Measurements from ENCODE around the gene OSTN. TPM values are rescaled to one million over a fixed set of nuclear protein-coding genes. Genes with fewer than 3 reads are reported as not detected.

The OSTN gene
- total RNA-seq, 2 donors from 2014 or later = 0.09 TPM; not detected in 1

DNA sequence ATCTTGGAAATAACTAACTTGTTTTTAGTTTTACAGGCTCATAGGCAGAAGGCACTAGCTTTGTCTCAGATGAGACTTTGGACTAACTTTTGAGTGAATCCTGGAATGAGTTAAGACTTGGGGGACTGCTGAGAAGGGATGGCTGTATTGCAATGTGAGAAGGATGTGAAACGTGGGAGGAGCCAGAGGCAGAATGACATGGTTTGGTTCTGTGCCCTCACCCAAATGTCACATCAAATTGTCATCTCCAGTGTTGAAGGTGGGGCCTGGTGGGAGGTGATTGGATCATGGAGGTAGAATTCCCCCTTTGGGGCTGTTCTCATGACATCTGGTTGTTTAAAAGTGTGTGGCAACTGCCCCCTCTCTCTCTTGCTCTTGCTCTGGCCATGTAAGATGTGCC lies 101.4 kb downstream of the OSTN start:
- no peaks in the 10 kb centered on the region for H3K27me3 ChIP-seq (replicated peaks; ENCODE audit: insufficient read depth)
- DNase-seq (ENCODE audit: low spot score) = no peak
- H3K4me1 ChIP-seq (replicated peaks) = no peaks in the 10 kb centered on the region
- no peaks in the 10 kb centered on the region for H3K9me3 ChIP-seq
- intact Hi-C loops (cut with DNase I) = no loop called here
- no peak overlapping the region for H3K4me3 ChIP-seq
- WGBS = 50% methylated on average over 1 of the region's 1 CpG
- TF ChIP-seq POLR2AphosphoS5 (IDR thresholded peaks at IDR 0.05) = no peak
- TF ChIP-seq POLR2A (IDR thresholded peaks at IDR 0.05) = no peak
- TF ChIP-seq, protein P1, sequence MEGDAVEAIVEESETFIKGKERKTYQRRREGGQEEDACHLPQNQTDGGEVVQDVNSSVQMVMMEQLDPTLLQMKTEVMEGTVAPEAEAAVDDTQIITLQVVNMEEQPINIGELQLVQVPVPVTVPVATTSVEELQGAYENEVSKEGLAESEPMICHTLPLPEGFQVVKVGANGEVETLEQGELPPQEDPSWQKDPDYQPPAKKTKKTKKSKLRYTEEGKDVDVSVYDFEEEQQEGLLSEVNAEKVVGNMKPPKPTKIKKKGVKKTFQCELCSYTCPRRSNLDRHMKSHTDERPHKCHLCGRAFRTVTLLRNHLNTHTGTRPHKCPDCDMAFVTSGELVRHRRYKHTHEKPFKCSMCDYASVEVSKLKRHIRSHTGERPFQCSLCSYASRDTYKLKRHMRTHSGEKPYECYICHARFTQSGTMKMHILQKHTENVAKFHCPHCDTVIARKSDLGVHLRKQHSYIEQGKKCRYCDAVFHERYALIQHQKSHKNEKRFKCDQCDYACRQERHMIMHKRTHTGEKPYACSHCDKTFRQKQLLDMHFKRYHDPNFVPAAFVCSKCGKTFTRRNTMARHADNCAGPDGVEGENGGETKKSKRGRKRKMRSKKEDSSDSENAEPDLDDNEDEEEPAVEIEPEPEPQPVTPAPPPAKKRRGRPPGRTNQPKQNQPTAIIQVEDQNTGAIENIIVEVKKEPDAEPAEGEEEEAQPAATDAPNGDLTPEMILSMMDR (IDR thresholded peaks at IDR 0.05) = no peak
- no peaks in the 10 kb centered on the region for H3K36me3 ChIP-seq
- H3K27ac ChIP-seq = no peak overlapping the region

DNA sequence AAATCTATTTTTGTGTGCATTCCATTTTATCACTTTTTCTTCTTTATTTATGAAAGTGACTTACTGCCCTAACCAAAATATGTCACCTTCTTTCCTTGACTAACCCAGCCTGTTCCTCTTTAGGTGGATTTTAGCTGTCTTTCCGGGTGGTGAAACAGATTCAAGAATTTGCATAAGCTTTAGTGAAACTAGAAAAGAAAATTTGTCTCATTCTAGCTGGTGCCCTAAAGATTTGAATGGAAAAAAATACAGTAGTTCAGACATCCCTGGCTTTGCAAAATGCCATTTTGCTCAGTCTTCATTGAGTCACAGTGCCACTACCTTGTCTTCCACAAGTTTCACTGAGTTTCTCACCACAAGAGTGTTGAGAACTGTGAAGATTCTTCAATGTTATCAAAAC lies 102.0 kb downstream of the OSTN start:
- no peaks in the 10 kb centered on the region for H3K4me1 ChIP-seq (replicated peaks)
- H3K27ac ChIP-seq = no peak overlapping the region
- H3K9me3 ChIP-seq = no peaks in the 10 kb centered on the region
- intact Hi-C loops (cut with DNase I) = no loop called here
- H3K27me3 ChIP-seq (replicated peaks; ENCODE audit: insufficient read depth) = no peaks in the 10 kb centered on the region
- H3K4me3 ChIP-seq = no peak overlapping the region
- DNase-seq (ENCODE audit: low spot score) = no peak
- TF ChIP-seq POLR2A (IDR thresholded peaks at IDR 0.05) (no peak), POLR2AphosphoS5 (IDR thresholded peaks at IDR 0.05) (no peak)
- 91% methylated on average over 1 of the region's 1 CpG for WGBS
- no peaks in the 10 kb centered on the region for H3K36me3 ChIP-seq

DNA sequence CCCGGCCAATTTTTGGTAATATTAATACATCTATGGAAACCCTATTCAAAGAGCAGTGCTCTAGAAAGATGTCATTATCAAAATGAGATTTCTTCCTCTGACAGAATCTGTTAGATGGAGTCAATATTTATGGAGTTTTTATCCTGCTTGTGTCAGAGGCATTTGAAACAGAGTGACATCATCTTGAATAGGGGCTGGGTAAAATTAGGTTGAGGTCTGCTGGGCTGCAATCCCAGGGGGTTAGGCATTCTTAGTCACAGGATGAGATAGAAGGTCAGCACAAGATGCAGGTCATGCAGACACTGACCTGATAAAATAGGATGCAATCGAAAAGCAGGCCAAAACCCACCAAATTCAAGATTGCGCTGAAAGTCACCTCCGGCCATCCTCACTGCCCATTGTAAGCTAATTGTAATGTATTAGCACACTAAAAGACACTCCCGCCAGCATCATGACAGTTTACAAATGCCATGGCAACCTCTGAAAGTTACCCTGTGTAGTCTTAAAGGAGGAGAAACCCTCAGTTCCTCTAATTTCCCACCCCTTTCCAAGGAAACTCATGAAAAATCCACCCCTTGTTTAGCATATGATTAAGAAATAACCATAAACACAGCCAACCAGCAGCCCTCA lies 102.9 kb downstream of the OSTN start:
- intact Hi-C loops (cut with DNase I) = no loop called here
- Histone ChIP-seq H3K27ac (no peak overlapping the region), H3K9me3 (no peaks in the 10 kb centered on the region), H3K36me3 (no peaks in the 10 kb centered on the region), H3K4me1 (replicated peaks) (no peaks in the 10 kb centered on the region), H3K4me3 (no peak overlapping the region), H3K27me3 (replicated peaks; ENCODE audit: insufficient read depth) (no peaks in the 10 kb centered on the region)
- 93% methylated on average over 5 of the region's 5 CpGs for WGBS
- TF ChIP-seq POLR2A (IDR thresholded peaks at IDR 0.05) (no peak), POLR2AphosphoS5 (IDR thresholded peaks at IDR 0.05) (no peak)
- TF ChIP-seq, protein P1 (IDR thresholded peaks at IDR 0.05) = no peak
- no peak for DNase-seq (ENCODE audit: low spot score)

DNA sequence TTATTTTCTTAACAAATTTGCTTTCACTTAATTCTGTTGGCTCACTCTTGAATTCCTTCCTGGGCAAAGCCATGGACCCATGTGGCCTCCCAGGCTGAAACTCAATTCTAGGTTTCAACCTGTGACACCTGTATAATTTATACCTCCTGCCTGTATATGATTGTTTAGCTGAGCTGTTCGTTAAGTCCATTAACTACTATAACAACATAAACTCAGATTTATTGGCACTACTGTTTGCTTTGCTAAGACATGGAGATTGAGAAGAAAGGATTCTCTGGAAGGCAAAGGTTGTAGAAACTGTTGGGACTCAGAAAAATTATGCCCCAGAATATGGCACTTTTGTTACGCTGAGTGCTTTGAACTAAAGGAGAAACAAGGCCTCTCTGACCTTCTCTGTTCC lies 103.4 kb downstream of the OSTN start:
- no peaks in the 10 kb centered on the region for H3K4me1 ChIP-seq (replicated peaks)
- H3K27me3 ChIP-seq (replicated peaks; ENCODE audit: insufficient read depth) = no peaks in the 10 kb centered on the region
- intact Hi-C loops (cut with DNase I) = no loop called here
- WGBS = 55% methylated on average over 2 of the region's 2 CpGs
- H3K27ac ChIP-seq = no peak overlapping the region
- TF ChIP-seq POLR2AphosphoS5 (IDR thresholded peaks at IDR 0.05) = no peak
- TF ChIP-seq, protein P1 (IDR thresholded peaks at IDR 0.05) = no peak
- no peak for TF ChIP-seq POLR2A (IDR thresholded peaks at IDR 0.05)
- DNase-seq (ENCODE audit: low spot score) = no peak
- H3K4me3 ChIP-seq = no peak overlapping the region
- H3K9me3 ChIP-seq = no peaks in the 10 kb centered on the region
- H3K36me3 ChIP-seq = no peaks in the 10 kb centered on the region

DNA sequence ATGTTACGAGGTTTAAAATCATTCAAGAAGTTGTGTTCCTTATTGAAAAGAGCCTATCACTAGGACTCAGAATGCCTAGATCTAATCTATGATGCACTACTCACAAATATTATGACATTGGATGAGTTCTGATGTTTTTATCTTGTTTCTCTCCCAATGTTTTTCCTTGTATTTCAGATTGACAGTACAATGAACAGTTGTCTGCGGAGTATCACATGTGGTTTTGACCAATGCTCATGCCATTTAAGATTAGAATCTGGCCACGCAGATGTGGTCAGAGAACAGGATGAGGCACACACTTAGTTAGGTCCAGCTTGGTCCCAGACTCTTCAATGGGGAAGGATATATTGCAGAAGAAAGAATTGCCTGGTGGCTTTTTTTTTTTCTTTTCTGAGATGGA lies 104.6 kb downstream of the OSTN start:
- DNase-seq (ENCODE audit: low spot score) = no peak
- WGBS = 83% methylated on average over 3 of the region's 3 CpGs
- H3K27ac ChIP-seq = no peak overlapping the region
- no peaks in the 10 kb centered on the region for H3K4me1 ChIP-seq (replicated peaks)
- TF ChIP-seq POLR2AphosphoS5 (IDR thresholded peaks at IDR 0.05) = no peak
- no peak for TF ChIP-seq POLR2A (IDR thresholded peaks at IDR 0.05)
- TF ChIP-seq, protein P1 (IDR thresholded peaks at IDR 0.05) = no peak
- H3K4me3 ChIP-seq = no peak overlapping the region
- H3K27me3 ChIP-seq (replicated peaks; ENCODE audit: insufficient read depth) = no peaks in the 10 kb centered on the region
- intact Hi-C loops (cut with DNase I) = no loop called here
- H3K36me3 ChIP-seq = no peaks in the 10 kb centered on the region
- no peaks in the 10 kb centered on the region for H3K9me3 ChIP-seq
